ENCODE data around the gene RBM28. TPM values are rescaled to one million over a fixed set of nuclear protein-coding genes. Genes with fewer than 3 reads are reported as not detected.

The RBM28 gene
- total and polyA plus RNA-seq, 2 of the 8 experiments (the other 6 are each of a cell fraction or from before 2014, with no cell fraction given), result 12.8 to 65.3 TPM

DNA sequence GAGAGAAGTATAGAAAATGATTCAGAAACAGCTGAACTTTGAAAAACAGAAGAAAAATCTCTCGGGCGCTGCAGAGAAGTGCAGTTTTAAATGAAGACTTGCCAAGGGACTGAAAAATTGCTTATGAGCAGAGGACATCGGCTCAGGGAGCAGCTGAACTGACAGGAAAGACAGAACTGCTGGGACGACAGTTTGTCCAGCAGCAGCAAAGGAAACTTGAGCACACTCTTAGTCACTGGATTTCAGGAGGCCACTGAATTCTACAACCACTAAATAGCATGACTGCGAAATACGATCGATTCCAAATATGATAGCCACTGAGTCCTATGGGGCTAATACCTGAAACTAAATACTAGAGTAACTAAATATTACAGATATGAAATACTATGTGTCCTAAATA lies 59.6 kb downstream of the RBM28 start (continued):
- TF ChIP-seq EP300 (IDR thresholded peaks at IDR 0.05; ENCODE audit: borderline replicate concordance in 1 of 2, low read depth in 2 of 2, low read length in 2 of 2) (no peak), TAF7 (optimal IDR thresholded peaks at IDR 0.05; ENCODE audit: borderline replicate concordance, low read depth, low read length) (no peak), BRCA1 (IDR thresholded peaks at IDR 0.05; ENCODE audit: low read depth, low read length) (no peak), SP4 (IDR thresholded peaks at IDR 0.05; ENCODE audit: low read length) (no peak), HDAC2 (IDR thresholded peaks at IDR 0.05; ENCODE audit: borderline replicate concordance in 1 of 2, low read depth in 2 of 2, low read length in 2 of 2) (no peak)
- TF ChIP-seq, protein P1, sequence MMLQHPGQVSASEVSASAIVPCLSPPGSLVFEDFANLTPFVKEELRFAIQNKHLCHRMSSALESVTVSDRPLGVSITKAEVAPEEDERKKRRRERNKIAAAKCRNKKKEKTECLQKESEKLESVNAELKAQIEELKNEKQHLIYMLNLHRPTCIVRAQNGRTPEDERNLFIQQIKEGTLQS (IDR thresholded peaks at IDR 0.05; ENCODE audit: insufficient read depth, low read depth, low read length), result no peak
